H1 (cell line): Measurements from ENCODE around the gene CD160. TPM values are rescaled to one million over a fixed set of nuclear protein-coding genes. Genes with fewer than 3 reads are reported as not detected.

Source experiments
- ATF3 ChIP-seq: IDR thresholded peaks from 2 replicates; pipeline ENCODE4 v1.6.1; 2011; ENCODE audit warnings: low read depth, mild to moderate bottlenecking, low read length; ENCODE audit not compliant: insufficient read depth
- CREB1 ChIP-seq: IDR thresholded peaks from 2 replicates; pipeline ENCODE4 v1.6.1; 2012; ENCODE audit warnings: inconsistent platforms
- PHF8 ChIP-seq: fragments of 200-600 bp; sonication (generic); conservative IDR thresholded peaks from 2 replicates; pipeline ENCODE4 v1.7.1; 2012; ENCODE audit warnings: low read depth, mild to moderate bottlenecking, inconsistent platforms, low read length, moderate library complexity
- POU5F1 ChIP-seq: IDR thresholded peaks from 2 replicates; pipeline ENCODE4 v1.6.1; 2011; ENCODE audit warnings: low read depth, mild to moderate bottlenecking, low read length, moderate library complexity
- USF2 ChIP-seq: IDR thresholded peaks from 2 replicates; pipeline ENCODE4 v1.6.1; 2011; ENCODE audit warnings: low read length, improper control_type of control experiment
- polyA plus RNA-seq, 7 experiments: library from polyadenylated mRNA; depleted of rRNA in 3 of 7; stranded (reverse) in 5 of 7; unstranded in 2 of 7; fragments of >200 nt in 5 of 7; fragments of 200-250 nt in 2 of 7; gene quantifications; 1 replicate in 5 of 7; 2 replicates in 1 of 7; 4 replicates in 1 of 7; pipeline versions ENCODE4 v1.2.1 to v1.2.3, GENCODE V29; 2011 to 2013; ENCODE audit warnings: missing spikeins in 2 of 7, mixed read lengths in 2 of 7
- total RNA-seq: library from RNA; stranded (reverse); fragmentation: NEBNext Ultra II Directional; extraction: Animal tissue kit (Norgen Biotek cat#: 25700); gene quantifications from 2 replicates; pipeline ENCODE4 v1.2.1, GENCODE V29; 2021

Gene CD160
- total and polyA plus RNA-seq, 2 of the 8 experiments (the other 6 are each of a cell fraction or from before 2014, with no cell fraction given): not detected

DNA sequence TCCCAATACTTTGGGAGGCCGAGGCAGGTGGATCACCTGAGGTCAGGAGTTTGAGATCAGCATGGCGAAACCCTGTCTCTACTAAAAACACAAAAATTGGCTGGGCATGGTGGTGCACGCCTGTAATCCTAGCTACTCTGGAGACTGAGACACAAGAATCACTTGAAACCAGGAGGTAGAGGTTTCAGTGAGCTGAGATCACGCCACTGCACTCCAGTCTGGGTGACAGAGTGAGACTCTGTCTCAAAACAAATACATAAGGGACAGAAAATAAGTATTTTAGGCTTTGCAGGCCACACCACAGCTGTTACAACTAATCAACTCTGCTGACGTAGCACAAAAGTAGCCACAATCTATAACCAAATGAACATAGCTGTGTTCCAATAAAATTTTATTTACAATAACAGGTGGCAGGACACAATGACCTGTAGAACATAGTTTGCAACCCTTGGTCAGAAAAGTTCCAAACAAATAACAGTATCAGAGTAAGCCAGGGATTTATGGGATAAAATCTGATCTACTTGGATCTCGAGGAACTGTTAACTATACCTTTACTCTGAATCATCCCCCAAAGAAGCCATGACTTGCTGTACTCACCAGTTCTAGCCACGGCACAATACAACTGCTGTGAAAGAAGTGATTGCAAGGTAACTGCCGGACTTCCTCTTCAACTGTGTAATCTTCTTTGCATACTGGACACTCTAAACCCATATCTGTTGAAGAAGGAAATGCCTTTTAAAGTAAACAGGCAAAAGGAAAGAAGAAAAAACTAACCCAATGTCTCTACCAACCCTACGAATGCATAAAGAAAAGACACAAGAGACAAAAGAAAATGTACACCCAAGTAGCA lies 28.3 kb downstream of the CD160 start (continued):
- TF ChIP-seq USF2 (no peak), PHF8 (no peak), CREB1 (no peak), ATF3 (no peak), POU5F1 (no peak)
- TF ChIP-seq, all 59 proteins: peak for 0
